Ishikawa (cell line): ENCODE measurements around the gene FYTTD1.

Experiments used
- EGR1 ChIP-seq: IDR thresholded peaks from 2 replicates; pipeline ENCODE4 v1.6.1; 2012
- EP300 ChIP-seq: IDR thresholded peaks from 2 replicates; pipeline ENCODE4 v1.6.1; 2012; ENCODE audit warnings: borderline replicate concordance
- FOXM1 ChIP-seq: IDR thresholded peaks from 2 replicates; pipeline ENCODE4 v1.6.1; 2012; ENCODE audit warnings: low read depth, borderline replicate concordance
- NFIC ChIP-seq: IDR thresholded peaks from 2 replicates; pipeline ENCODE4 v1.6.1; 2012
- RAD21 ChIP-seq: IDR thresholded peaks from 2 replicates; pipeline ENCODE4 v1.6.1; 2012; ENCODE audit warnings: low read depth
- TAF1 ChIP-seq: IDR thresholded peaks from 2 replicates; pipeline ENCODE4 v1.6.1; 2012; ENCODE audit warnings: low read depth, mild to moderate bottlenecking
- TCF12 ChIP-seq: IDR thresholded peaks from 2 replicates; pipeline ENCODE4 v1.6.1; 2012; ENCODE audit warnings: low read depth
- TEAD4 ChIP-seq: IDR thresholded peaks from 2 replicates; pipeline ENCODE4 v1.6.1; 2012
- YY1 ChIP-seq: IDR thresholded peaks from 2 replicates; pipeline ENCODE4 v1.6.1; 2012; ENCODE audit warnings: low read depth
- TF ChIP-seq, protein P1 (sequence below): IDR thresholded peaks from 2 replicates; pipeline ENCODE4 v1.6.1; 2012; ENCODE audit warnings: low read depth, mild to moderate bottlenecking
- TF ChIP-seq, protein P2 (sequence below): IDR thresholded peaks from 2 replicates; pipeline ENCODE4 v1.6.1; 2012

DNA sequence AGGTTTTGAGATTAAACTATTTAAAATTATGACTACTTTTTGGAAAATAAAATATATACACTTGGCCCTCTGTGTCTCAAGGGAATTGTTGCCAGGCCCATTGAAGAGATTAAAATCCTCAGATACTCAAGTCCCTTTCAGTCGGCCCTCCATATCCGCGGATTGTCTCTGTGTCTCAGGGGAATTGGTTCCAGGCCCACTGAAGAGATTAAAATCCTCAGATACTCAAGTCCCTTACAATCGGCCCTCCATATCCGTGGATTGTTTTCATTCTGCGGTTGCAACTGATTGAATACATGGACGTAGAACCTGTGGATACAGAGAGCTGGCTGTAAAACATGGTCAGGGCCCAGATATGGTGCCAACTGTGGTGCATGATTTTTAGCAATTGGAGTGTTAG is 25.6 kb downstream of the FYTTD1 start:
- TF ChIP-seq, protein P1, sequence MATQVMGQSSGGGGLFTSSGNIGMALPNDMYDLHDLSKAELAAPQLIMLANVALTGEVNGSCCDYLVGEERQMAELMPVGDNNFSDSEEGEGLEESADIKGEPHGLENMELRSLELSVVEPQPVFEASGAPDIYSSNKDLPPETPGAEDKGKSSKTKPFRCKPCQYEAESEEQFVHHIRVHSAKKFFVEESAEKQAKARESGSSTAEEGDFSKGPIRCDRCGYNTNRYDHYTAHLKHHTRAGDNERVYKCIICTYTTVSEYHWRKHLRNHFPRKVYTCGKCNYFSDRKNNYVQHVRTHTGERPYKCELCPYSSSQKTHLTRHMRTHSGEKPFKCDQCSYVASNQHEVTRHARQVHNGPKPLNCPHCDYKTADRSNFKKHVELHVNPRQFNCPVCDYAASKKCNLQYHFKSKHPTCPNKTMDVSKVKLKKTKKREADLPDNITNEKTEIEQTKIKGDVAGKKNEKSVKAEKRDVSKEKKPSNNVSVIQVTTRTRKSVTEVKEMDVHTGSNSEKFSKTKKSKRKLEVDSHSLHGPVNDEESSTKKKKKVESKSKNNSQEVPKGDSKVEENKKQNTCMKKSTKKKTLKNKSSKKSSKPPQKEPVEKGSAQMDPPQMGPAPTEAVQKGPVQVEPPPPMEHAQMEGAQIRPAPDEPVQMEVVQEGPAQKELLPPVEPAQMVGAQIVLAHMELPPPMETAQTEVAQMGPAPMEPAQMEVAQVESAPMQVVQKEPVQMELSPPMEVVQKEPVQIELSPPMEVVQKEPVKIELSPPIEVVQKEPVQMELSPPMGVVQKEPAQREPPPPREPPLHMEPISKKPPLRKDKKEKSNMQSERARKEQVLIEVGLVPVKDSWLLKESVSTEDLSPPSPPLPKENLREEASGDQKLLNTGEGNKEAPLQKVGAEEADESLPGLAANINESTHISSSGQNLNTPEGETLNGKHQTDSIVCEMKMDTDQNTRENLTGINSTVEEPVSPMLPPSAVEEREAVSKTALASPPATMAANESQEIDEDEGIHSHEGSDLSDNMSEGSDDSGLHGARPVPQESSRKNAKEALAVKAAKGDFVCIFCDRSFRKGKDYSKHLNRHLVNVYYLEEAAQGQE, result no peak
- no peak for TF ChIP-seq EP300
- TF ChIP-seq, protein P2, sequence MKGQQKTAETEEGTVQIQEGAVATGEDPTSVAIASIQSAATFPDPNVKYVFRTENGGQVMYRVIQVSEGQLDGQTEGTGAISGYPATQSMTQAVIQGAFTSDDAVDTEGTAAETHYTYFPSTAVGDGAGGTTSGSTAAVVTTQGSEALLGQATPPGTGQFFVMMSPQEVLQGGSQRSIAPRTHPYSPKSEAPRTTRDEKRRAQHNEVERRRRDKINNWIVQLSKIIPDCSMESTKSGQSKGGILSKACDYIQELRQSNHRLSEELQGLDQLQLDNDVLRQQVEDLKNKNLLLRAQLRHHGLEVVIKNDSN, result no peak
- TF ChIP-seq RAD21, result no peak
- no peak for TF ChIP-seq TAF1
- no peak for TF ChIP-seq TCF12
- no peak for TF ChIP-seq FOXM1
- TF ChIP-seq NFIC, result no peak
- no peak for TF ChIP-seq EGR1
- no peak for TF ChIP-seq YY1
- no peak for TF ChIP-seq TEAD4
